ENCODE results near the gene ITGAL. TPM values are rescaled to one million over a fixed set of nuclear protein-coding genes. Genes with fewer than 3 reads are reported as not detected.

The ITGAL gene
- total and polyA plus RNA-seq, 4 experiments from 2014 or later, result 110 to 657 (median 403) TPM

GRCh38 chr16:30470170-30470512, 2.4 kb upstream of the ITGAL start:
- no peak overlapping the region for H3K4me3 ChIP-seq (ENCODE audit: low read length in 2 of 2)
- H3K9me3 ChIP-seq (ENCODE audit: control insufficient read depth in 1 of 2, low read length in 2 of 2), result no peaks in the 10 kb centered on the region
- peaks cover 51% of the 10 kb centered on the region for H3K4me1 ChIP-seq (ENCODE audit: insufficient read depth, low read length)
- H3K27ac ChIP-seq (ENCODE audit: low read depth, low read length), result peak overlapping the region; percentile 89
- CTCF ChIA-PET (ENCODE audit: partially characterized antibody), result interaction anchor here (0.7 to 7.0 kb wide), 7 partner anchors 10 to 98 kb away, joined by 3 to 95 read pairs (median 4); partner anchors contain the start of gene DCTPP1
- DNase-seq, result no peak
- POLR2A ChIA-PET (ENCODE audit: partially characterized antibody), result interaction anchor here (0.9 to 41.1 kb wide), 7 partner anchors 12 to 98 kb away, joined by 3 to 1162 read pairs (median 15); partner anchors contain the start of genes DCTPP1 and SEPHS2
- Mint-ChIP-seq H3K4me3 (peak overlapping the region in 5 of 8 donors; percentile 26 to 71 (median 35)), H3K4me1 (peaks cover 25 to 64% (median 38%) of the 10 kb centered on the region in 4 donors), H3K9me3 (no peaks in the 10 kb centered on the region), H3K36me3 (peaks cover 9 to 24% of the 10 kb centered on the region in 2 donors), H3K27me3 (no peaks in the 10 kb centered on the region), H3K27ac (peak overlapping the region; percentile 87 to 94 (median 93))
- intact Hi-C loops (cut with micrococcal nuclease), result loop anchor here (10.0 kb wide), 1 partner anchor 55 kb away; the partner anchor contains the start of gene ZNF768
- no peaks in the 10 kb centered on the region for H3K27me3 ChIP-seq (ENCODE audit: insufficient read depth, low read length)
- no peaks in the 10 kb centered on the region for H3K36me3 ChIP-seq (ENCODE audit: insufficient read depth, low read length)

GRCh38 chr16:30470632-30470995, 1.9 kb upstream of the ITGAL start:
- H3K36me3 Mint-ChIP-seq, result peaks cover 13 to 28% of the 10 kb centered on the region in 2 donors
- intact Hi-C loops (cut with micrococcal nuclease), result loop anchor here (10.0 kb wide), 1 partner anchor 54 kb away; the partner anchor contains the start of gene ZNF768
- CTCF ChIA-PET (ENCODE audit: partially characterized antibody), result interaction anchor here (0.8 to 7.0 kb wide), 6 partner anchors 9 to 98 kb away, joined by 3 to 95 read pairs (median 4); partner anchors contain the start of gene DCTPP1
- Histone ChIP-seq H3K9me3 (ENCODE audit: control insufficient read depth in 1 of 2, low read length in 2 of 2) (no peaks in the 10 kb centered on the region), H3K36me3 (ENCODE audit: insufficient read depth, low read length) (no peaks in the 10 kb centered on the region), H3K27ac (ENCODE audit: low read depth, low read length) (peak overlapping the region; percentile 89), H3K27me3 (ENCODE audit: insufficient read depth, low read length) (no peaks in the 10 kb centered on the region), H3K4me1 (ENCODE audit: insufficient read depth, low read length) (peaks cover 56% of the 10 kb centered on the region), H3K4me3 (ENCODE audit: low read length in 2 of 2) (no peak overlapping the region)
- peak overlapping the region; percentile 87 to 94 (median 93) for H3K27ac Mint-ChIP-seq
- no peaks in the 10 kb centered on the region for H3K9me3 Mint-ChIP-seq
- peaks cover 28 to 68% (median 42%) of the 10 kb centered on the region in 4 donors for H3K4me1 Mint-ChIP-seq
- H3K4me3 Mint-ChIP-seq, result peak overlapping the region in 3 of 8 donors; percentile 28 to 99 (median 71)
- H3K27me3 Mint-ChIP-seq, result no peaks in the 10 kb centered on the region
- DNase-seq, result no peak
- POLR2A ChIA-PET (ENCODE audit: partially characterized antibody), result interaction anchor here (0.9 to 41.1 kb wide), 8 partner anchors 11 to 97 kb away, joined by 3 to 1162 read pairs (median 12); partner anchors contain the start of genes DCTPP1 and SEPHS2

GRCh38 chr16:30473231-30474073, 910 bp downstream of the ITGAL start:
- ChIA-PET POLR2A (ENCODE audit: partially characterized antibody) (interaction anchor here (0.8 to 41.1 kb wide), 25 partner anchors 9 to 225 kb away, joined by 3 to 1162 read pairs (median 8); partner anchors contain the start of genes DCTPP1, FBRS, PRR14 and SEPHS2), CTCF (ENCODE audit: partially characterized antibody) (interaction anchor here (0.8 to 7.1 kb wide), 10 partner anchors 10 to 142 kb away, joined by 3 to 143 read pairs (median 4); partner anchors contain the start of genes DCTPP1 and SEPHS2)
- peak in 4 of 5 donors; percentile 34 to 68 (median 38) for DNase-seq
- H3K36me3 ChIP-seq (ENCODE audit: insufficient read depth, low read length), result peaks cover 6% of the 10 kb centered on the region
- H3K4me1 Mint-ChIP-seq, result peaks cover 37 to 77% (median 51%) of the 10 kb centered on the region in 4 donors
- H3K4me1 ChIP-seq (ENCODE audit: insufficient read depth, low read length), result peaks cover 73% of the 10 kb centered on the region
- peak overlapping the region; percentile 89 for H3K27ac ChIP-seq (ENCODE audit: low read depth, low read length)
- H3K9me3 ChIP-seq (ENCODE audit: control insufficient read depth in 1 of 2, low read length in 2 of 2), result no peaks in the 10 kb centered on the region
- H3K27ac Mint-ChIP-seq, result peak overlapping the region; percentile 92 to 97 (median 95)
- H3K36me3 Mint-ChIP-seq, result peaks cover 29 to 48% of the 10 kb centered on the region in 2 donors
- no peaks in the 10 kb centered on the region for H3K9me3 Mint-ChIP-seq
- no peaks in the 10 kb centered on the region for H3K27me3 Mint-ChIP-seq
- peak overlapping the region; percentile 98 to 99 (median 98) for H3K4me3 Mint-ChIP-seq
- intact Hi-C loops (cut with micrococcal nuclease), result loop anchor here (2.0 to 10.0 kb wide), 2 partner anchors 19 to 51 kb away; partner anchors contain the start of gene ZNF768
- no peaks in the 10 kb centered on the region for H3K27me3 ChIP-seq (ENCODE audit: insufficient read depth, low read length)
- peak overlapping the region; percentile 77 to 96 for H3K4me3 ChIP-seq (ENCODE audit: low read length in 2 of 2)

DNA sequence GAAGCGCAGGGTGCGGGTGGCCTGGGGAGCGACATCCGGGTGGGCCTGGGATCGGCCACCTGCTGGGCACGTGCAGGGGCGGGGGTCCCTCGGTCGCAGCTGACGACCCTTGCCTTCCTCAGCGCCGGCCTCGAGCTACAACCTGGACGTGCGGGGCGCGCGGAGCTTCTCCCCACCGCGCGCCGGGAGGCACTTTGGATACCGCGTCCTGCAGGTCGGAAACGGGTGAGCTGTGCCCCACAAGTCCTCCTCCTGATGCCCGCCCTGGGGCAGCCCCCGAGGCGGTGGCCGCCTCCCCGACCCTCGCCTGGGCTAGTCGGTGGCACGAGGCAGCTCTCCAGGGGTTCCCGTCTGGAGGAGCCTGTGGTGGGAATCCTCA, 1.5 kb downstream of the ITGAL start:
- POLR2A ChIA-PET (ENCODE audit: partially characterized antibody), result interaction anchor here (0.8 to 41.1 kb wide), 18 partner anchors 8 to 176 kb away, joined by 3 to 1162 read pairs (median 10); partner anchors contain the start of genes DCTPP1, PRR14, SEPHS2 and ZNF688
- Mint-ChIP-seq H3K4me3 (peak overlapping the region; percentile 98 to 99 (median 98)), H3K4me1 (peaks cover 40 to 81% (median 55%) of the 10 kb centered on the region in 4 donors), H3K36me3 (peaks cover 32 to 53% of the 10 kb centered on the region in 2 donors), H3K9me3 (no peaks in the 10 kb centered on the region), H3K27ac (peak overlapping the region in 6 of 7 donors; percentile 93 to 97 (median 96)), H3K27me3 (no peaks in the 10 kb centered on the region)
- Histone ChIP-seq H3K36me3 (ENCODE audit: insufficient read depth, low read length) (peaks cover 12% of the 10 kb centered on the region), H3K4me1 (ENCODE audit: insufficient read depth, low read length) (peaks cover 80% of the 10 kb centered on the region), H3K27ac (ENCODE audit: low read depth, low read length) (peak overlapping the region; percentile 89), H3K4me3 (ENCODE audit: low read length in 2 of 2) (peak overlapping the region; percentile 77 to 96), H3K27me3 (ENCODE audit: insufficient read depth, low read length) (no peaks in the 10 kb centered on the region), H3K9me3 (ENCODE audit: control insufficient read depth in 1 of 2, low read length in 2 of 2) (no peaks in the 10 kb centered on the region)
- DNase-seq, result no peak
- intact Hi-C loops (cut with micrococcal nuclease), result loop anchor here (10.0 kb wide), 1 partner anchor 51 kb away; the partner anchor contains the start of gene ZNF768
- CTCF ChIA-PET (ENCODE audit: partially characterized antibody), result interaction anchor here (0.8 to 7.1 kb wide), 9 partner anchors 9 to 141 kb away, joined by 3 to 143 read pairs (median 4); partner anchors contain the start of genes DCTPP1 and SEPHS2

DNA sequence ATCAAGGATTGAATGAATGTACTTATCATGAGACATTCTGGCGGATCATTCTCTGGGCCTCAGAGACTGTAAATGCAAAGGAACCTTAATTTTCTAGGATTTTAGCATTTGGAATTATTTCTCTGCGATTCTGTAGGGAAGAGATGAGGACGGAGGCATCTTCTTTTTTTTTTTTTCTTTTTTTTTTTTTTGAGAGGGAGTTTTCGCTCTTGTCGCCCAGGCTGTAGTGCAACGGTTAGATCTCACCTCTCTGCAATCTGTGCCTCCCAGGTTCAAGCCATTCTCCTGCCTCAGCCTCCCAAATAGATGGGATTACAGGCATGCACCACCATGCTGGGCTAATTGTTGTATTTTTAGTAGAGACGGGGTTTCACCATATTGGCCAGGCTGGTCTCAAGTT, 2.1 kb downstream of the ITGAL start:
- Mint-ChIP-seq H3K9me3 (no peaks in the 10 kb centered on the region), H3K4me3 (peak overlapping the region; percentile 89 to 99 (median 98)), H3K27me3 (no peaks in the 10 kb centered on the region), H3K4me1 (peaks cover 39 to 77% (median 55%) of the 10 kb centered on the region in 4 donors), H3K36me3 (peaks cover 32 to 57% of the 10 kb centered on the region in 2 donors), H3K27ac (peak overlapping the region; percentile 42 to 94 (median 89))
- no peak for DNase-seq
- H3K4me1 ChIP-seq (ENCODE audit: insufficient read depth, low read length), result peaks cover 80% of the 10 kb centered on the region
- intact Hi-C loops (cut with micrococcal nuclease), result loop anchor here (10.0 kb wide), 1 partner anchor 50 kb away; the partner anchor contains the start of gene ZNF768
- H3K27ac ChIP-seq (ENCODE audit: low read depth, low read length), result peak overlapping the region; percentile 89
- H3K9me3 ChIP-seq (ENCODE audit: control insufficient read depth in 1 of 2, low read length in 2 of 2), result no peaks in the 10 kb centered on the region
- peak overlapping the region; percentile 77 to 96 for H3K4me3 ChIP-seq (ENCODE audit: low read length in 2 of 2)
- ChIA-PET POLR2A (ENCODE audit: partially characterized antibody) (interaction anchor here (1.1 to 41.1 kb wide), 12 partner anchors 7 to 175 kb away, joined by 3 to 1162 read pairs (median 18); partner anchors contain the start of genes DCTPP1, PRR14, SEPHS2 and ZNF688), CTCF (ENCODE audit: partially characterized antibody) (interaction anchor here (1.3 to 7.1 kb wide), 7 partner anchors 8 to 61 kb away, joined by 3 to 143 read pairs (median 9); partner anchors contain the start of genes DCTPP1 and SEPHS2)
- peaks cover 18% of the 10 kb centered on the region for H3K36me3 ChIP-seq (ENCODE audit: insufficient read depth, low read length)
- no peaks in the 10 kb centered on the region for H3K27me3 ChIP-seq (ENCODE audit: insufficient read depth, low read length)

GRCh38 chr16:30476991-30477390, 4.4 kb downstream of the ITGAL start:
- intact Hi-C loops (cut with micrococcal nuclease), result loop anchor here (10.0 kb wide), 1 partner anchor 48 kb away; the partner anchor contains the start of gene ZNF768
- no peak for DNase-seq
- Histone ChIP-seq H3K36me3 (ENCODE audit: insufficient read depth, low read length) (peaks cover 38% of the 10 kb centered on the region), H3K4me3 (ENCODE audit: low read length in 2 of 2) (no peak overlapping the region), H3K27me3 (ENCODE audit: insufficient read depth, low read length) (no peaks in the 10 kb centered on the region), H3K27ac (ENCODE audit: low read depth, low read length) (peak overlapping the region; percentile 11), H3K9me3 (ENCODE audit: control insufficient read depth in 1 of 2, low read length in 2 of 2) (no peaks in the 10 kb centered on the region), H3K4me1 (ENCODE audit: insufficient read depth, low read length) (peaks cover 74% of the 10 kb centered on the region)
- CTCF ChIA-PET (ENCODE audit: partially characterized antibody), result interaction anchor here (0.7 to 7.1 kb wide), 6 partner anchors 19 to 121 kb away, joined by 3 to 143 read pairs (median 4); partner anchors contain the start of genes DCTPP1, SEPHS2 and ZNF747
- H3K9me3 Mint-ChIP-seq, result no peaks in the 10 kb centered on the region
- peaks cover 45 to 74% of the 10 kb centered on the region in 2 donors for H3K36me3 Mint-ChIP-seq
- POLR2A ChIA-PET (ENCODE audit: partially characterized antibody), result interaction anchor here (1.0 to 41.1 kb wide), 8 partner anchors 17 to 81 kb away, joined by 3 to 1162 read pairs (median 17); partner anchors contain the start of genes DCTPP1, SEPHS2 and ZNF764
- peak overlapping the region in 3 of 8 donors; percentile 6 to 32 (median 20) for H3K4me3 Mint-ChIP-seq
- no peaks in the 10 kb centered on the region for H3K27me3 Mint-ChIP-seq
- H3K4me1 Mint-ChIP-seq, result peaks cover 37 to 78% (median 55%) of the 10 kb centered on the region in 4 donors
- H3K27ac Mint-ChIP-seq, result peak overlapping the region; percentile 79 to 95 (median 91)

Measured in CD4-positive, alpha-beta memory T cell (primary cell).